Measurements from ENCODE around the gene MROH9.

DNA sequence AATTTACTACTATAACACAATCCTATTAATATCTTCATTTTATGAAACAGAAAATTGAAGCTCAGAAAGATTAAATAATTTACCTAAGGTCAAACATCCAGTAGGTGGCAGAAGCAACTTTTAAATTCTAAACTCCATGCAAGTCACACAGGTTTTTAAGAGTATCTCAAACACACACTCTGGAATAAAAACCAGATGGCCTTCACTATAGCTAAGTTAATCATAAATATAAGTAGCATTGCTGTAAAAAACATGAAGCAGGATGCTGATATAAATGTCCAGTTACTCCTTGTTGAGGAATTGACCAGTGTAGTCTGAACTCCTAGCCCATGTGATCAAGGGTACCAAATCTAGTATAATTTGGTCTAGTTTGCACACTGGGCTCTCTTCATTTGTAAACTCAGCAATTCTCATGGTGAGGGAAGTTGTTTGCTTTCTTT, 146.0 kb downstream of the MROH9 start:
- no peak for TF ChIP-seq POLR2A (IDR thresholded peaks at IDR 0.05)
- TF ChIP-seq, protein P1, sequence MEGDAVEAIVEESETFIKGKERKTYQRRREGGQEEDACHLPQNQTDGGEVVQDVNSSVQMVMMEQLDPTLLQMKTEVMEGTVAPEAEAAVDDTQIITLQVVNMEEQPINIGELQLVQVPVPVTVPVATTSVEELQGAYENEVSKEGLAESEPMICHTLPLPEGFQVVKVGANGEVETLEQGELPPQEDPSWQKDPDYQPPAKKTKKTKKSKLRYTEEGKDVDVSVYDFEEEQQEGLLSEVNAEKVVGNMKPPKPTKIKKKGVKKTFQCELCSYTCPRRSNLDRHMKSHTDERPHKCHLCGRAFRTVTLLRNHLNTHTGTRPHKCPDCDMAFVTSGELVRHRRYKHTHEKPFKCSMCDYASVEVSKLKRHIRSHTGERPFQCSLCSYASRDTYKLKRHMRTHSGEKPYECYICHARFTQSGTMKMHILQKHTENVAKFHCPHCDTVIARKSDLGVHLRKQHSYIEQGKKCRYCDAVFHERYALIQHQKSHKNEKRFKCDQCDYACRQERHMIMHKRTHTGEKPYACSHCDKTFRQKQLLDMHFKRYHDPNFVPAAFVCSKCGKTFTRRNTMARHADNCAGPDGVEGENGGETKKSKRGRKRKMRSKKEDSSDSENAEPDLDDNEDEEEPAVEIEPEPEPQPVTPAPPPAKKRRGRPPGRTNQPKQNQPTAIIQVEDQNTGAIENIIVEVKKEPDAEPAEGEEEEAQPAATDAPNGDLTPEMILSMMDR (IDR thresholded peaks at IDR 0.05 in 4 of 5, conservative IDR thresholded peaks at IDR 0.05 in 1 of 5), result peak in 3 of 5 experiments; percentile 22 to 43 (median 29)
